Activated B cell treated with CpG ODN at 0.5 μM for 24 hours (primary cell): ENCODE data around the gene MPP7. TPM values are rescaled to one million over a fixed set of nuclear protein-coding genes. Genes with fewer than 3 reads are reported as not detected.

Experiments
- ATAC-seq: fragments of 200-7000 bp; cut with Tn5 transposase; one replicate; pipeline ENCODE4 v1.10.0; 2021; ENCODE audit warnings: low read depth, mild to moderate bottlenecking, moderate library complexity
- CTCF ChIA-PET: fragments of 350-600 bp; sonication (Branson Sonifier 250); formaldehyde crosslinking; loops from one replicate; lab custom pipeline; 2021; ENCODE audit warnings: antibody characterized with exemption; lab: Charles Lee
- POLR2A ChIA-PET: fragments of 350-600 bp; sonication (Branson Sonifier 250); formaldehyde crosslinking; loops from one replicate; lab custom pipeline; 2021; ENCODE audit warnings: antibody characterized with exemption; lab: Charles Lee
- DNase-seq: peaks from one replicate; pipeline ENCODE4 v3.0.0; 2022
- H3K27ac Mint-ChIP-seq: one replicate; pipeline ENCODE4 v1.8.0; 2020; ENCODE audit warnings: mixed read lengths
- H3K27me3 Mint-ChIP-seq: one replicate; pipeline ENCODE4 v1.8.0; 2021; ENCODE audit warnings: mixed read lengths
- H3K36me3 Mint-ChIP-seq: one replicate; pipeline ENCODE4 v1.8.0; 2021; ENCODE audit warnings: low read depth, mixed read lengths
- H3K4me1 Mint-ChIP-seq: one replicate; pipeline ENCODE4 v1.8.0; 2021; ENCODE audit warnings: mixed read lengths
- H3K4me3 Mint-ChIP-seq: one replicate; pipeline ENCODE4 v1.8.0; 2020; ENCODE audit warnings: mild to moderate bottlenecking, mixed read lengths
- H3K9me3 Mint-ChIP-seq: one replicate; pipeline ENCODE4 v1.8.0; 2020; ENCODE audit warnings: mixed read lengths
- CTCF ChIP-seq: fragments of 200-600 bp; IDR thresholded peaks from one replicate; pipeline ENCODE4 v1.8.0; 2022; ENCODE audit warnings: antibody characterized with exemption, mild to moderate bottlenecking
- intact Hi-C: fragments of 100-400 bp; cut with micrococcal nuclease; formaldehyde crosslinking; loops from one replicate; pipeline ENCODE4 v1.15.1; 2024
- total RNA-seq: library from RNA; stranded (reverse); gene quantifications from 2 replicates; pipeline ENCODE4 v1.2.3, GENCODE V29; 2022

The MPP7 gene
- total RNA-seq, 1 donor from 2014 or later = 8.3 TPM

- no peaks in the 10 kb centered on the region for H3K36me3 Mint-ChIP-seq
- ATAC-seq (no peak), DNase-seq (no peak)
- no peaks in the 10 kb centered on the region for H3K9me3 Mint-ChIP-seq
- H3K27me3 Mint-ChIP-seq = no peaks in the 10 kb centered on the region
- no peak for TF ChIP-seq CTCF
- CTCF ChIA-PET = no interaction called here
- intact Hi-C loops = no loop called here
- H3K4me3 Mint-ChIP-seq = no peak overlapping the region
- H3K27ac Mint-ChIP-seq = no peak overlapping the region
- peaks cover 4% of the 10 kb centered on the region for H3K4me1 Mint-ChIP-seq
- POLR2A ChIA-PET = interaction anchor here (1.1 kb wide), 1 partner anchor 9 kb away, joined by 3 read pairs; the partner anchor contains the start of gene MPP7
These were observed 8.7 kb downstream of the MPP7 start for GRCh38 chr10:28294169-28294532.

- intact Hi-C loops = no loop called here
- no peaks in the 10 kb centered on the region for H3K27me3 Mint-ChIP-seq
- H3K36me3 Mint-ChIP-seq = no peaks in the 10 kb centered on the region
- CTCF ChIA-PET = interaction anchor here (1.2 kb wide), 1 partner anchor 88 kb away, joined by 3 read pairs; no protein-coding TSS in a partner anchor
- POLR2A ChIA-PET = interaction anchor here (1.1 kb wide), 1 partner anchor 9 kb away, joined by 3 read pairs; the partner anchor contains the start of gene MPP7
- DNase-seq = no peak
- H3K4me1 Mint-ChIP-seq = no peaks in the 10 kb centered on the region
- no peak for TF ChIP-seq CTCF
- no peak for ATAC-seq
- H3K27ac Mint-ChIP-seq = no peak overlapping the region
- H3K9me3 Mint-ChIP-seq = no peaks in the 10 kb centered on the region
- H3K4me3 Mint-ChIP-seq = no peak overlapping the region
These were observed 9.4 kb downstream of the MPP7 start for GRCh38 chr10:28293236-28294168.

GRCh38 chr10:28291881-28292297 is 11.0 kb downstream of the MPP7 start:
- POLR2A ChIA-PET = interaction anchor here (0.9 kb wide), 1 partner anchor 9 kb away, joined by 4 read pairs; no protein-coding TSS in a partner anchor
- no peak overlapping the region for H3K27ac Mint-ChIP-seq
- no peaks in the 10 kb centered on the region for H3K36me3 Mint-ChIP-seq
- no peaks in the 10 kb centered on the region for H3K4me1 Mint-ChIP-seq
- intact Hi-C loops = no loop called here
- no peak for ATAC-seq
- no peaks in the 10 kb centered on the region for H3K27me3 Mint-ChIP-seq
- no peak for TF ChIP-seq CTCF
- DNase-seq = no peak
- no peak overlapping the region for H3K4me3 Mint-ChIP-seq
- no peaks in the 10 kb centered on the region for H3K9me3 Mint-ChIP-seq
- CTCF ChIA-PET = interaction anchor here (0.8 kb wide), 1 partner anchor 11 kb away, joined by 4 read pairs; the partner anchor contains the start of gene MPP7

- ChIA-PET POLR2A (no interaction called here), CTCF (no interaction called here)
- no peaks in the 10 kb centered on the region for H3K9me3 Mint-ChIP-seq
- intact Hi-C loops = no loop called here
- no peaks in the 10 kb centered on the region for H3K36me3 Mint-ChIP-seq
- no peak overlapping the region for H3K27ac Mint-ChIP-seq
- H3K4me3 Mint-ChIP-seq = no peak overlapping the region
- H3K4me1 Mint-ChIP-seq = peaks cover 13% of the 10 kb centered on the region
- no peaks in the 10 kb centered on the region for H3K27me3 Mint-ChIP-seq
- no peak for DNase-seq
- TF ChIP-seq CTCF = no peak
- ATAC-seq = no peak
These were observed 17.0 kb downstream of the MPP7 start for GRCh38 chr10:28285816-28286215.

- Mint-ChIP-seq H3K4me1 (peaks cover 15% of the 10 kb centered on the region), H3K27me3 (no peaks in the 10 kb centered on the region)
- no peak for ATAC-seq
These were observed 18.7 kb downstream of the MPP7 start for GRCh38 chr10:28284126-28284525.

More at GRCh38 chr10:28284126-28284525, 18.7 kb downstream of the MPP7 start:
- no peaks in the 10 kb centered on the region for H3K9me3 Mint-ChIP-seq
- intact Hi-C loops = no loop called here
- no peak for DNase-seq
- H3K4me3 Mint-ChIP-seq = no peak overlapping the region
- TF ChIP-seq CTCF = no peak
- H3K36me3 Mint-ChIP-seq = no peaks in the 10 kb centered on the region
- POLR2A ChIA-PET = no interaction called here
- no peak overlapping the region for H3K27ac Mint-ChIP-seq
- CTCF ChIA-PET = interaction anchor here (1.1 kb wide), 1 partner anchor 18 kb away, joined by 3 read pairs; no protein-coding TSS in a partner anchor
